Glomerular endothelial cell (primary cell): ENCODE data around the gene ZFC3H1. TPM values are rescaled to one million over a fixed set of nuclear protein-coding genes. Genes with fewer than 3 reads are reported as not detected.

ENCODE experiments used
- DNase-seq: peaks from one replicate; pipeline ENCODE4 v3.0.0-alpha.2; 2011; ENCODE audit warnings: low read depth, low spot score; ENCODE audit errors: extremely low read depth
- total RNA-seq: library from RNA; depleted of rRNA; stranded (reverse); fragments of >200 nt; gene quantifications from 2 replicates; pipeline ENCODE4 v1.2.3, GENCODE V29; 2015

ZFC3H1 gene
- total RNA-seq, 1 donor from 2014 or later: 56.5 TPM

DNA sequence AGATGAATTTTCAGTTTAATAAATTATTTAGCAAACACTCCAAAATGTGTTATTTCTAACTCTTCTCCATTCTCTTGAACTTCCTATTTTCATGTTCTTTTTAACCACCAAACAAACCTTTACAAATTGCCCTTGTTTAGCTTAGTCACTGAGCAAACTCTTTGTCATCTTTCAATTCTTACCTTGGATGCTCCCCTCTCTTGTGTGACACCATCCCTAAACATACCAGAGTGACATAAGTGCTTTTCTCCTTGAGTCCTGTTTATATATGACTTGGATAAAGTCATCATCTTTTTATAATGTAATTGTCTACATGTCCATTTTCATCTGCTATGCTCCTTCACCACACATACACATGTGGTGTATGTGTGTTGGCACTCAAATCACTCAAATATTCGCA, 18.8 kb upstream of the ZFC3H1 start:
- DNase-seq: no peak

DNA sequence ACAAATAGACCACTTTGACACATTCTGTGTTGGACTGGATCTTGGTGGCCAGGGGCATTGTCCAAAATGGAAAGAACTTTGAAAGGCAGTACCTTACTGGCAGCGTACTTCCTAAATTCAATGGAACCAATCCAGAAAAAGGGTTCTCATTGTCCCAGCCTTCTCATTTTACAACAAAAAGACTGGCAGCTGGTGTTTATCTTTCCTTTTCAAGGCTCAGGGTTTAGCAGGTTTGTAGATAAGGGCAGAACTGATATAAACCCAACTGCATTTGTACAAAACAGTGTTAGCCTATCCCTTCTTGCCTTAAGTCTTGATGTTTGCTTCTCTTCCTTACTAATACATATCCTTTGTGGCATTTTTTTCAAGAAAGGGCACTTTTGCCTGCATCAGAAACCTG, 8.2 kb upstream of the ZFC3H1 start:
- no peak for DNase-seq

DNA sequence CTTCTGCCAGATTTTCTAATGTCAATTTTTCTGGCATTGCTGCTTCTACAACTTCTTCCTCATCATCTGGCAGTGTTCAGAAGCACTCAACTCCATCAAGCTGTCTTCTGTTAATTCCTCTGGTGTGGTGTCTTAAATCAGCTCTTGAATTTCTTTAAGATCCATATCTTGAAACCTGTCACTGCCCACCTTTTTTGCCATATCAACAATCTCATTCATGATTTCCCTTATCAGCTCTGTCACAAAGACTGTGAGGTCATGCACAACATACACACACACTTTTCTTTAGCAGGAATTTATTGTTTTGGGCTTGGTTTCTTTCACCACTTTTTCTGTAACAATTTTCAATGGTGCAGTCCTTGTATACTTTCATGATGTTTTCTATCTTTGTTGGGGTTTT, 7.7 kb upstream of the ZFC3H1 start:
- DNase-seq: no peak

DNA sequence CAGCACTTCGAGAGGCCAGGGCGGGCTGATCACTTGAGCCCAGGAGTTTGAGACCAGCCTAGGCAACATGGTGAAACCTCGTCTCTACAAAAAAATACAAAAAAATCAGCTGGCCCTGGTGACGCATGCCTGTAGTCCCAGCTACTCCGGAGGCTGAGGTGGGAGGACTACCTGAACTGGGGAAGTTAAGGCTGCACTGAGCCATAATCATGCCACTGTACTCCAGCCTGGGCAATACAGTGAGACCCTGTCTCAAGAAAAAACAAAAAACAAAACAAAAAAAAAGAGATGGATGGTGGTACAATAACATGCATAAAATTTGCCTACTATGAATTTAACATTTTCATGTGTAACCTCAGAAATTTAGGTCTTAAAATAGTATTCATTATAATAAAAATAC, 2.6 kb upstream of the ZFC3H1 start:
- no peak for DNase-seq

DNA sequence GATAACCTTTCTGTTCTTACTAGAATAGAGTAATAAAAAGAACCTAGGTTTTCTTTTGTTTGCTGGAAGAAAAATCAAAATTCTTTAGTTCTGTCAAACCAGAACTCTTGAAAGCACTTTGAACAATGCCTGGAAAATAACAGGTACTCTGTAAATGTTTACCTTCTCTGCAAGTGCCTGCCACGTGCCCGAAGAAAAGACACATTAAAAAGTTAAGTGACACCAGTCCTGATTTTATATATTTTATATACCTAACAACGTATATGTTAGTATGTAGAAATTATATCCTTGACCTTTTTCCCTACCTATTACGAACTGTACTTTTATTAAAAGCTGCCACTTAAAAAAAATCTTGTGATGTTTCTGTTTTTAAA, 1.4 kb upstream of the ZFC3H1 start:
- DNase-seq: no peak

DNA sequence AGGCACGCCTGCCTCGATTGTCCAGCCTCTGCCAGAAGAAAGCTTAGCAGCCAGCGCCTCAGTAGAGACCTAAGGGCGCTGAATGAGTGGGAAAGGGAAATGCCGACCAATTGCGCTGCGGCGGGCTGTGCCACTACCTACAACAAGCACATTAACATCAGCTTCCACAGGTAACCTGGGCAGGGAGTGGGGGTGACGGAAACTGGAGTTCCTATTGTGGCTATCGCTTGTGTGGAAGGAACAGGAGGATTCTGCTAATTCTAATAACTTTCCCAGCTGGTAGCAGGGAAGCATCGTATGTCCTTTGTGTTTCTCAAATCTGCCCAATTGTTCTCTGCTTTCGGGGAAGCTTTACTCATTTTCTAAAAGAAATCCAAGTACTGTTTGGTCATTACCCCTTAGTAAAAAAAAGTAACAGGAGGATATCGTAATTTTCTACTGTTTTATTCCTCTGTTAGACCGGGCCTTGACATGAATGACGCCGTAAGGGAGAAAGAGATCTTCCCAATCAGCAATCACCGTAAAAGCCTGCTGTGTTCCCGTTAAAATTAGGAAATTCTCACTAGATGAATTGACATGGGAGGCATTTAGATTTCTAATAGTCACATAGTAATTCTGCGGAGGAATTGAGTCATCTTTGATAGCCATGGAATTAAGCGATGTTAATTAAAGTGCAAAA, 902 bp upstream of the ZFC3H1 start:
- no peak for DNase-seq

DNA sequence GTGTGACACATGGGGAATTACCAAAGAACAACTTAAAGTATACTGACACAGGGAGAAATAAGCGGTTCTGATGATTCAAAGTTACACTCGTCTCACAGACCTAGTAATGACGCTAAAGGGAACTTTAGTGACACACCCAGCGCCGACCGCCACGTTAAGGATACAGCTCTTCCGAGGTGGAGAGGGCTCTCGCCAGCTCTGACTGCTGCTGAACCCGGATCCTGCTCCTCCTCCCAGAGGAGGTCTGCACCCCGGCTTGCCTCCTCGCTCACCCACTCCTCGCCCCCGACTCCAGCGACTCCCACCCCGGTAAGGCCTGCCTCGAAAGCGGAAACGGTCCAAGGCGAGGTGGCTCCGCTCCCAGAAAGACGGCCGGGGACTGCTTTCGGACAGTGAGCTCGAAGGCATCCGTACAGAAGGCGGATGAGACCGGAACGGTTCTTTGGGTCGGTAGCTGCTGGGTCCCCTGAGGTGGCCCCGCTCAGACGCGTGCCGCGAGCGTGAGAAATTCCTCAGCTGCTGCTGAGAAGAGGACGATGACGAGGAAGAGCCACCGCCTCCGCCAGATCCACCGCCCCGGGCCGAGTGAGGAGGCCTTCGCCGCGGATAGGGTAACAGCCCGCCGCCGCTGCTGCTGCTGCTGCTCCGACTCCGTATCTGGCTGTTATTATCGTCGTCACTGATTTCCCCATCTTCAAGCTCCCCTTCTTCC, 643 bp downstream of the ZFC3H1 start:
- DNase-seq: no peak

DNA sequence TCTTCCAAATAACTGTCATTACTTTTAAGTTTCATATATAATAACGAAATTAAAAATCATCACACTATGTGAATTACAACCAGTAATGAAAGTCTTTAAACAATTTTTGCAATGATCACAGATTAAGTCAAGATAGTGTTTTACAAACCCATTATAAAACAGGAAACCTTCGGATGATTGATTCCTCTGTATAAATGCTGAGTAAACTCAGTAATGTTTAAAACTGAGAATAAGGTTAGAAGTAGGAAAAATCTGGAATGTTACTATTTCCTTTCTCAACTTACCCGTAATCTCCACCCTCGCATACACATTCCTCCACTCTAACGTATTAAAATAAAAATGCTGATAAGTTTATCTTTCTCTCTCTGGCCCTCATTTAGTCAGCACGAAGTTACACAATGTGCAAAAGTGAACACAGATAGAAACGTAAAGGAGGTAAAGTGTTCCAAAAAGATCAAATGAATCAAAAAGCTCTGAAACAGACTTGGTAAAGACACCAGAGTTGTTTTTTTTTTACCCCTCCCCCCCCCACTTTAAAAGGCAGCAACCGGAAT, 1.6 kb downstream of the ZFC3H1 start:
- no peak for DNase-seq

DNA sequence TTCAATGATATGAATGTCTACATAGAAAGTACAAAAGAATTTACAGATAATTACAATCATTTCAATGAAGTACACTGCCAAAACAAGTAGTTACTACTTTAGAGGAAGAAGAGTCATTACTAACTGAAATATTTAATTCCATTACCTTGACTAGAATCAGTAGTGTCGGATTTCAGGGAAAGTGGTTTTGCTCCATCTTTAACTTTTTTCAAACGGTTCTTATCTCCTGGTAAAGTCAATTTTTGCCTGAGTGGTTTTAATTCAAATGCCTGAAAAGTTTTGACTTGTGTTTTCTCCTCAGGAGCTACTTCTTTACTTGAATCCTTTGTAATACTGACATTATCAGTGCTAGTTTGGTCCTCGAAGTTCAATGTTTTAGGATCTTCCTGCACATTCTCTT, 6.9 kb downstream of the ZFC3H1 start:
- DNase-seq: no peak

DNA sequence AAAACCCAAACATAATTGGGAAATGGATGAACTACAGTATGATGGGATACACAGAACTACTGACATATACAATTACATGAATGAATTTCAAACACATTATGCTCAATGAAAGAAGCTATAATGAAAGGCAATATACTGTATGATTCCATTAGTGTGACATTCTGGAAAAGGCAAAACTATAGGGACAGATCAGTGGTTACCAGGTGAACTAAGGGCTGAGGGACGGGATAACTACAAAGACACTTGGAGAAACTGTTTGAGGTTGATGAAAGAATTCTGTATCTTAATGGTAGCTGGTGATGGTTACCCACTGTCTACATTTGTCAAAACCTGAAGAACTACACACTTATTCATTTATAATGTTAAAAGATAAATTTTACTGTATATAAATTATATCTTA, 7.7 kb downstream of the ZFC3H1 start:
- DNase-seq: no peak

DNA sequence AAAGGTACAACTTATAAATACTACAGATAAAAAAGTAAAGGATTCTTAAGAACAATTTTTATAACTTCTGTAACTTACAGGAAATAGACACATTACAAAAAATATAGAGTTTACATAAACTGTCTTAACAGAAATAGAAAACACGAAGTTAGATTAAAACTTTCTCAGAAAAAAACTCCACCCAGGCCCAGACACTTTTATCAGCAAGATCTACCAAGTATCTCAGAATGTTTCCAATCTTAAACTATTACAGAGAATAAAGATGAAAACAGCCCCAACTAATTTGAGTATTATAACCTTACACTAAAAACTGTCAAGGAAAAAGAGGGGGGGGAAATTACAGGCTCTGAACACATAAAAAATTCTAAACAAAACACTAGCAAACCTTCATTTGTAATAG, 8.2 kb downstream of the ZFC3H1 start:
- DNase-seq: no peak

DNA sequence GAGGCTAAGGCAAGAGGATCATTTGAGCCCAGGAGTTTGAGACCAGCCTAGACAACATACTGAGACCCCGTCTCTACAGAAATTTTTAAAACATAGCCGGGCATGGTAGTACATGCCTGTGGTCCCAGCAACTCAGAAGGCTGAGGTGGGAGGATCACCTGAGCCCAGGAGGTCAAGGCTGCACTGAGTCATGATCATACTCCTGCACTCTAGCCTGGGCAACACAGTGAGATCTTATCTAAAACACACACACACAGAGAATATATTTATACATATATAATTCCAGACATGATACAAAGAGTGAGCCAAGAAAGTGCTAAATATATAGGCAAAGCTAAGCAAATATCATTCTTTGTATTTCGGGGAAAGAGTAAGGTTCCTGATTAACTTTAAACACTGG, 9.4 kb downstream of the ZFC3H1 start:
- DNase-seq: no peak

DNA sequence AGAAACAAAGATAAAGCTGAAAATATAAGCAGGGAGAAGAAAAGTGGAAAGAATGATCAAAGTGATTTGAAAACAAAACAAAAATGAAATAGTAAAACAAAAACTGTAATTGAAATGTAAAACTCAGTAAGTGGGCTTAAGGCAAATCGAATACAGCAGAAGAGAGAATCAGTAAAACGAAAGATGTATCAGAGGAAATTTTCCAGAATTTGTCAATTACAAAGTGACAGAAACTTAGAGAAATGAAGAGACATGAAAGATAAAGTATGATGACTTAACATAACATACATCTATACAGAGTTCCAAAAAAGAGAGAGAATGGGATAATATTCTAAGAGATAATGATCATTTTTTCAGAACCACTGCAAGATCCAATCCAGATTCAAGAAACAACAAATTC, 10.5 kb downstream of the ZFC3H1 start:
- no peak for DNase-seq

DNA sequence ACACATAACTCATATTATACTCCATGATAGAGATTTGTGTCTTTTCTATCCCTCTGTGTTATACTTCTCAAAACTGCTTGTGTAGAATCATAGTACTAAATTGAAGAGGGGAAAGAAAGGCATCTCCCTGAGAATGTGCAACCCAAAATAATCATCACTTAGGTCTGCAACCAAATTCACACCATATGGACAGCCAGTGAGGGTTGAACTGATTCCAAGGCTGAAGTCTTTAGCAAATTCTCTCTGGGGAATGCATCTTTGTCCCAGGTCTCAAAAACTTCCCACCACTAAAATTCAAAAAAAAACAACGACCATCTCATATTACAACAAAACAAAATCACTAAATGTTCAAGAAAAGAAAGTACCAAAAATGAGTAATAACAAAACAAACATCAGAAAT, 11.0 kb downstream of the ZFC3H1 start:
- no peak for DNase-seq

DNA sequence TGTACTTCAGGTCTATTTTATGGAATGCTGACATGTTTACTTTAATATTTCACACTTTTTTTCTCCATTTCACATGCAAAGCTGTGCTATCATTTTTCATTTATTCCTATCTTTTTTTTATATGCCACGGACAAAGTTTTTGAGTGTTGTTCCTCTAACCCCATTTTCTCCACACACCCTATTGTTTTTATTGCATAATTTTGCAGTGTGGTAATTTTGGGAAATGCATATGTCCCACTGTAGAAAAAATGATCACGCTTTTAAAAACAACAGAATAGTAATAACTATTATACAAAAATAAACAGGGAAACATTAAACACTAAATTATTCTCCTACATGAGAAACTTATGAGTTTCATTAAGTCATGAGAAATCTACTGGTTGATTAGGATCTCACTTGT, 14.2 kb downstream of the ZFC3H1 start:
- no peak for DNase-seq

DNA sequence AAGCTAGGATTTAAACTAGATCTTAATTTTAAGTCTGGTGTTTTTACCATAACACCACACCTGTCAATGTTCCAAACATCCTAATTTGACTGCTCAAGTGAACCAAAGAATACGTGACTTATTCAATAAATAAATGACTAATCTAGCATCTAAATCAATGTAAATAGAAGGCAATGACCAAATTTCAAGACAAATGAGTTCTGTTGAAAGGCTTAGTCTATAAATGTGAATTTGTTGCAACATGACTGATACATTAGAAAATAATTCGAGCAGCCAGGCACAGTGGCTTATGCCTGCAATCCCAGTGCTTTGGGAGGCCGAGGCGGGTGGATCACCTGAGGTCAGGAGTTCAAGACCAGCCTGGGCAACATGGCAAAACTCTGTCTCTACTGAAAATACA, 15.1 kb downstream of the ZFC3H1 start:
- no peak for DNase-seq

DNA sequence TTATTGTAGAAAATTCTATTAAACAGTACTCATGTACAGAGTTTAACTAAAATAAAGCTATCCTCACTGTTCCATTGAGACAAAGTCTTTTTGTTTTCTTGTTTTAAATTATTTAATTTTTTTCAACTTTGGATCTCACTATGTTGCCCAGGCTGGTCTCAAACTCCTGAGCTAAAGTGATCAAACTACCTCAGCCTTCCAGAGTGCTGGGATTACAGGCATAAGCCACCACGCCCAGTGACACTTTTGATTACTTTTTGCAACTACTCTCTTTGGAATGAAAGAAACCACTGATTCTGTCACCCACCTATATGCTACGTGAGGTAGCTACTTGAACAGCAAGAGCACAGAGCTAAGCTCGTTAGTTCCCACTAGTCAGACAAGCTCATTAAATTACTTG, 17.1 kb downstream of the ZFC3H1 start:
- no peak for DNase-seq

DNA sequence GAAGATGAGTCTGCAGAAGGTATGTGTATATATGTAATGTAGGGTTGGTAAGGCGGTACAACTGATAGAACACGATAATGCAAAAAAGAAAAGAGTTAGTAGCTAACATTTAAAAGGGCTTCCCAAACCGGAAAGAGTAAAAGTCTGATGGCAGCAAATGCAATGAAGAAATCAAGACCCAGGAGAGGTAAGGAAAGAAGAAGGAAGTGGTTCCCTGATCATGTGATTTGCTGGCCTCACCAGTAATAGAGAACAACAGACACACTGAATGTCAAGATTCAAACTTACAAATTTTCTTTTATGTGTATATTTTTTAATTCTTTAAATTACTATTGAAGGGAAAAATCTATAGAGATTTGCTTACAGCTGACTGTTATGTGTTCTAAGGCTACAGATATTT, 18.4 kb downstream of the ZFC3H1 start:
- no peak for DNase-seq

DNA sequence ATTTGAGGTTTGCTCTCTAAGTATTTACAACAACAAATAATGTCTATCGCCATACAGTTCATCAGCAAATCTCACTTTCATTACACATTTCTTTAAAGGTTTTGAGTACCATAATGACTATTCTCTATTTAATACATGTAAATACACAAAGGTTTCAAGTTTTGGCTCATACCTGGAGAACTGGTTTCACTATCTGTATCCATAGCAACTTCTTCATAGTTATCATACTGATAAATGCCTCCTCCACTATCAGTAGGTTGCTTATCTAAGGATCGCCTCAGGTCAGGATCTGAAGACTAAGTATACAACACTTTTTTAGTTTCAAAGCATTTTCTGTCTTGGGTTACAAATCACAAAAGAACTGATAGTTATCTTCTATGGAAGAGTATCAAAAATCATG, 21.4 kb downstream of the ZFC3H1 start:
- DNase-seq: no peak

DNA sequence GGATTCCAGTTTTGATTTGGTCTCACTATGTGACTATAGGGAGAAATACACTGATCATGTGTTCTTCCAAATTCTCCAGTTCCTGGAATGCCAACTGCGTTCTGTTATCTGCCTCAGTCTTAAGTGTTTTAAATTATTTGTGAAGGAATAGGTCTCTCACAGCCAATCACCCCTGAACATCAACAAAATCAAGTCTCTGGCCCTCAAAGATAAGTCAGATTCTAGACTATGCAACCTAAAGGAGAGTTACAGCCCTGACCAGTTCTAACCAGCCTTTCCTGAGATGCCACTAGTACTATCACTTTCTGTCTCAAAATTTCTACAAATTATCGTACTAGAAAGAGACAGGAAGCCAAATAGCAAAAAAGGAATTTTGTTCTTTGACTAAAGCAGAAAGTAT, 22.3 kb downstream of the ZFC3H1 start:
- no peak for DNase-seq

DNA sequence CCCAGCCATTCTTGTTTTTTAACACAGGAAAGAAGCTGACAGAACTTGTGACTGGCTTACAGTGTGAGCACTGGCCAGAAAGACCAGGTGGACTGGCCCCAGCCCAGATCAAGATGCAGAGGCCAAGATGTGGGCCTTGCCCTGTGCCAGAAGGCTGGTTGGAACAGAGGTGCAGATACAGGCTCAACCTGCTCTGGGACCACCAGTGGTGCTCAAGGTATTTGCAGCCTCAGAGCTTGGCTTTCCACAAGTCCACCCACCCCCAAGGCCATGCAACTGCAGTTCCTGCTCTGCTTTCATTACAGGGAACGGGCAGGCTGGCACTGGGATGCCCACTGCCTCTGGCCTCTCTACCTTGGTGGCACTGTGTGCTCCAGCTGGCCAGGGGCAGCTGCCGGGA, 23.3 kb downstream of the ZFC3H1 start:
- no peak for DNase-seq

DNA sequence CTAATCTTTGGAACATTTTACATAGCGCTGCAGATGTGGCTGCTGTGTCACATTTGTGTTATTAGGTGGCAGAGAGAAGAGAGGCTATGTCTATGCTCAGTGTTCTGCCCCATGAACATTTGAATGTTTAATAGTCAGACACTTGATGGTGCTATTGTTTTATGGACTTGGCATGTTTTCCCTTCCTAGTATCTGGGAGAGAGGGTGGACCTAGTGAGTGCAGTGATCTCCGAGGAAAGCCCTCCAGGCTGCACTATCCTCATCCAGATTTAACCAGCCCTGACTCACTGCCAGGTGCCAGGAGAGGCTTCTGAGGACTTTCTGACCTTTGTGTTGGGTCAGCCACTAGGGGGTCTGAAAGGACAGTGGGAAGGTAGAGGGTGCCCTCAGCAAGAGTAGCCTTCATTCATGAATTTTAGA, 24.3 kb downstream of the ZFC3H1 start:
- DNase-seq: no peak

DNA sequence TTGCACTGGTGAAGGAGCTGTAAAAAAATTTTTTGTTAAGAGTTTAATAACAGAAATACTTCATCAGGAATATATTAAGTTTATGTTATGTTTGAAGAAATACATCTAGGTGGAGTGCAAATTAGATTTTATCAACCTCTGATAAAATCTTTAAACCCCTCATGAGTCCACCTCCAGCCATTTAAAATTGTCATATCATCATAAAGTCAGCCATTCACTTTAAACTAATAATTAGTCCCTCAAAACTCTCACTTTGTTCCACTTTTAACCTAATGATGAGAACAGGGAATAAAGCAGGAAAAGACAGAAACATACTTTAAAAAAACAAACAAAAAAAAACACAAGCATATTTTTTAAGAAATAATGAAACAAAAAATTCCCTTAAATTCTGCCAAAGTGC, 25.1 kb downstream of the ZFC3H1 start:
- no peak for DNase-seq
